GM18508 (cell line): Measurements from ENCODE around the gene ALPP.
"Not testable (repeated sequence)": the region's sequence is repeated elsewhere in the genome, so short reads cannot be mapped to it uniquely, and the experiment has no call there.

Experiments used
- ATAC-seq: cut with Tn5 transposase; IDR thresholded peaks from one replicate; pipeline ENCODE4 v1.9.1; 2021; ENCODE audit warnings: moderate number of reproducible peaks; ENCODE audit not compliant: insufficient read depth, unreplicated experiment

Gene ALPP

DNA sequence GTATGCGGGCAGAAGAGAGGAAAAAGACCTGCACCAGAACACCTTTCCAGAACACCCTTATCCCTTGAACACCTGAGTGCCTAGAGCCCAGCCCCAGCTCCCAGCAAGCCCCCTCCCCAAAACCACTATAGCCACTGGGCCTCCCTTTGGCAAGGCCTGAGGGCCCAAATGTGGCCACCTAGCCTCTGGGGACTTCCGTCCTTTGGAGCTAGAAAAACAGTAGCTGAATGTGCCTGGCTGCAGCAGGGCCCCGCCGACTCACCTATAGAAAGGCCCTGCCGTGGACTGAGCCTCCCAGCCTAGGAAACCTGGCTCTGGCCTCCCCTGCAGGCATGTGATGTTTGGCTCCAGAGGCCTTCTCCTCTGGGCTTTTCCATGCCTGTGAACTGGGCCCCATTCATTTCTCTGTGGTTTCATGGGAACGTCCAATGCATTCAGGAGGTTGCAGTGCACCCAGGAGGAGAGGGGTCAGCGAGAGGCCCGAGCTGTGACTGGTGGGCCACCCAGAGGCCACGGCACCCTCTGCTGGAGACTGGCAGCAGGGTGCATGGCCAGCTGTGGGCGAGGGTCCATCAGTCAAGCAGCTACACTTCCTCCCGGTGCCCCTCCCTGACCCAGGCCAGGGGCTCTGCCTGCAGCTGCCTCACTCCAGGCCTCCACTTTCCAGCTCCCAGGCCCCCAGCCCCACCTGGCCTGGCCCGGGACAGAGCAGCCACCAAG, 15.3 kb upstream of the ALPP start:
- not testable (repeated sequence) for ATAC-seq

DNA sequence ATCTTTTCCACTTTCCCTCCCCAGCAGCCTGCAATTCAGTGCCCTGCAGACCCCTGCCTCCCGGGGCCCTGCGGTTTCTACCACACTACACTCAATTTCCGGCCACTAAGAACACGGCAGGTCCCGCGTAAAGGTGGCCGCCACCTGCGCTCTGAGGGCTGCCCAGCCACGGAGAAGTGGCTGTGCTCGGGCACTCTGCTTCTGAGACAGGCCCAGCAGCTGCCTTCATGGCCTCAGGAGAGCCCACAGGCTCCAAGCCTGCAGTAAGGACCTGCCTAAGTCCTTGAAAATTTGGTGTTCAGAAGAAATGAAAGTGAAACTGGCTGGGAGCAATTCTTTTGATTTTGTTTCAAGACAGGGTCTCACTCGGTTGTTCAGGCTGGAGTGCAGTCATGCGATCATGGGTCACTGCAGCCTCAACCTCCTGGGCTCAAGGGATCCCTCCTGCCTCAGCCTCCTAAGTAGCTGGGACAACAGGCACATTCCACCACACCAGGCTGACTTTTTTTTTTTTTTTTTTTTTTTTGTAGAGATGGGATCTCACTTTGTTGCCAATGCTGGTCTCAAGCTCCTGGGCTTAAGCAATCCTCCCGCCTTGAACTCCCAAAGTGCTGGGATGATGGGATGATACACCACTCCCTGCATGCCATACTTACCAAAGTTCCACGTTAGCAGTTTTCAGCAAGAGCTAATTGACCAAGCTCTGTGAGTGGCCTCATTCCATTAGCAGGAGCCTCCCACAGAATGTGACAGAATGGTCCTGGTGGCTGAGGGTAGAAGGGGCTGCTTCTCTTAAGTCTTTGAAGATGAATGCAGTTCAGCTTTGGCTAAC, 14.6 kb upstream of the ALPP start:
- no peak for ATAC-seq

DNA sequence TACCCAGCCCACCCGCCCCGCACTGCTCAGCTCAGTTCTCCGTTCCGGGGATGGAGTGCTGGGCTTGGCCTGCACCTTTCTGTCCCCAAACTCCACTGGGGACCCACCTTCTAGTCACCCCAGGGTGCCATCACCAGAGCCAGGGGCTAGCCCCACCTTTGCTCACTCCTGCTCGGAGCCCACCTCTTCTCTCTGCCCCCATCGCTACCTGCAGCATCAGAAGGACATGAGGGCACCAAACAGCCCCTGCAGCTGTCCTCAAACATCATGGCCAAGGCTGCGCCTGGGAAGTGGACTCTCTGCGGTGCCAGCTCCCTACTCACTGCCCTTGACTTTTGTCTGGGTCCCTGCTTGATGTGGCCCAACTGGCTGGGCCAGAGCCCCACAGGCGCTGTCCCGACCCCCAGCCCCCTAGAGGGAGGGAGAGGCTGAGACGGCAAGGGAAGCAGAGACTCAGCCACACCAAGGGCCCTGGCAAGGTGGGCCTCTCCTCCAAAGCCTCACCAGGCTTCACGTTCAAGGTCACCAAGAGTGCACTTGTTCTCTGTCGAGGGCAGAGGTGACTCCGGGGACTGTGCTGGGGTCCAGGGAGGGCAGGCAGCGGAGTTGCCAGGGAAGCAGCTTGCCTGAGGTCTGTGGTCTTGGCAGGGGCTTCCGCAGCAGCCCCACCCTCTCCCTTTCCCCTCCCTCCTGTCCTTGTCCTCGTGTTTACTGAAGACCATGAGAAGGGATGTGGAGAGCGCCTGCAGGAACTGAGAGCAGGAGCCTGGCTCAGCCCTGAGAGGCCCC, 13.6 kb upstream of the ALPP start:
- not testable (repeated sequence) for ATAC-seq

DNA sequence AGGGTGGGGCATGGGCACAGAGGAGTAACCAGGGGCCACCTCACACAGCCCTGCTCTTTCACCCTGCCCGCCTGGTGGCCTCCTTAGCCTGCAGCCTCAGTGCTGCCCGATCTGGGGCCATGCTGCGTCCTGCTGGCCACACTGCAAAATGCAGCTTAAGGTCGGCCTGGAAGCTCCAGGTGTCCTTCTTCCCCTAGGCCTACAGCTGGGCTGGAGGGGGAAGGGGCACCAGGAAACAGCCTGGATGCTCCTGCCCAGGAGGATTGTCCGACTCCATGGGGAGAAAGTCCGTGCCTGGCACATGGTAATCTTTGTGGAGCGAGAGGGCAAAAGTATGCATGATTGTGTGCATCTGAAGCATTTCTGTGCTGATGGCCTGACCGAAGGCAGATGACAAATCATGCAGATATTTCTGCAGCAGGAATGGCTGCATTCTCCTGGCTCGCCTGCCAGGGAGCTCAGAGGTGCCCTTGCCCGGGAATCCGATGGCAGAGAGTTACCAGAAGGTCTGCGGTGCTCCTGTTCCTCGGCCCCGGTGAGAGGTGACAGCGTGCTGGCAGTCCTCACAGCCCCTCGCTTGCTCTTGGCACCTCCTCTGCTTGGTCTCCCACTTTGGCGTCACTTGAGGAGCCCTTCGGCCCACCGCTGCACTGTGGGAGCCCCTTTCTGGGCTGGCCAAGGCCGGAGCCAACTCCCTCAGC, 12.8 kb upstream of the ALPP start:
- ATAC-seq: no peak

DNA sequence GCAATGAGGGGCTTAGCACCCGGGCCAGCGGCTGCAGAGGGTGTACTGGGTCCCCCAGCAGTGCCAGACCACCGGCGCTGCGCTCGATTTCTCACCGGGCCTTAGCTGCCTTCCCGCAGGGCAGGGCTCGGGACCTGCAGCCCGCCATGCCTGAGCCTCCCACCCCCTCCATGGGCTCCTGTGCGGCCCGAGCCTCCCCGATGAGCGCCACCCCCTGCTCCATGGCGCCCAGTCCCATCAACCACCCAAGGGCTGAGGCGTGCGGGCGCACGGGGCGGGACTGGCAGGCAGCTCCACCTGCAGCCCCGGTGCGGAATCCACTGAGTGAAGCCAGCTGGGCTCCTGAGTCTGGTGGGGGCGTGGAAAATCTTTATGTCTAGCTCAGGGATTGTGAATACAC, 12.1 kb upstream of the ALPP start:
- not testable (repeated sequence) for ATAC-seq

DNA sequence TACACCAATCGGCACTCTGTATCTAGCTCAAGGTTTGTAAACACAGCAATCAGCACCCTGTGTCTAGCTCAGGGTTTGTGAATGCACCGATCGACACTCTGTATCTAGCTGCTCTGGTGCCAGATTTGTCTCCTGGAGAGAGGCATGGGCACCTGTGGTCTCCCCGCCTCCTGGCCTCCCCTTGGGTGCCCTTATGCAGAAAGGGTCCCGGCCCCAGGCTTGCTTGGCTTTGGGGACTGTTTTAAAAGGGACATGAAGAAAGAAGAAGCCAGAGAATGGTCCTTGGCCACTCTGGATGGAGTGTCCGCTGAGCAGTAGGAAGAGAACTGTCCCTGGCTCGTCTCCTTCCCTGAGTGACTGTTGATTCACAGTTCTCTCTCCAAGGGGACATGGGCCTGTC, 11.5 kb upstream of the ALPP start:
- ATAC-seq: no peak

DNA sequence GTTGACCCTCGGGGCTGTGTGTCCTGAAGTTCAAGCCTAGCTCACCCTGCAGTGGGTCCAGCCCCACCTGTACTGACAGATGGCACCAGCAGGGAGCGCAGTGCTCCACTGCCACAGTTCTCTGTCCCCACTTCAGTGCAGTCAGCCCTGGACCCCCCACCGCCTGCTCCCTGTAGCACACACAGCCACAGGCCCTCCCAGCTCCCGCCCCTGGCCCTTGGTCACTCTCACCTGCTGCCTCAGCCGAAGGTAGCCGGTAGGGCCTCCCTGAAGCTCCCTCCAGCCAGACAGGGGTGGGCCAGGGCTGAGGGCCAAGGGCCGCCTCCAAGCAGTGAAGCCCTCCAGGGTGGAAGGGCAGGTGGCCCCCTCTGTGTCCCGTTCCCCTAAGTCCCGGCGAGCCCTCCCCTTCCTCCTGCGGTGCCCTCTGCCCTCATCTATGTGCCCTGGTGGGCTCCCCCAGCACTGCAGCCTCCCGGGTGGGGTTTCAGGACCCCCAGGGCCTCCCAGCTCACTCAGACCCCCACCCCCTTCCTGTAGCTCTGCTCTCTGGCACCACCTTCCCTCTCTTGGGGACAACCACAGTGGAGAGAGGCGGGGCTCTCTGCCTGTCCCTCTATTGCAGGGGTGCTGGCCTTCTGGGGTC, 10.8 kb upstream of the ALPP start:
- no peak for ATAC-seq

DNA sequence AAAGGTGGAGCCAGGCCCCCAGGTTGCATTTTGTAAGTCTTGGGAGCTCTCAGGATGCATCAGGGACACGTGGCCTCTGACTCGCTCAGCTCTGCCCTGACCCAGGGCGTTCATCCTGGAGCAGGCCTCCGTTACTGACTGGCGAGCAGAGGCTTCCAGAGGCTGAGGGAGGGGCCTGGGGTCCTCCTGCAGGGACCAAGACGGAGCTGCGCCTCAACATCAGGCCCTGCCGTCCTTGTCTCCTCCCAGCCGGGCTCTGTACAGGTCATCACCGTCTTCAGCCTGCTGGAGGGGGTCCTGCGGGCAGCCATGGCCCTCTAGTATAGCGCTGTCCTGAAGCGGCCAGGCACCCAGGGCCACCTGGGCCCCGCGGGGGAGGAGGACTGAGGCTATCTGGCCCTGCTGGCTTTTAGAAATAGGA, 10.2 kb upstream of the ALPP start:
- no peak for ATAC-seq

DNA sequence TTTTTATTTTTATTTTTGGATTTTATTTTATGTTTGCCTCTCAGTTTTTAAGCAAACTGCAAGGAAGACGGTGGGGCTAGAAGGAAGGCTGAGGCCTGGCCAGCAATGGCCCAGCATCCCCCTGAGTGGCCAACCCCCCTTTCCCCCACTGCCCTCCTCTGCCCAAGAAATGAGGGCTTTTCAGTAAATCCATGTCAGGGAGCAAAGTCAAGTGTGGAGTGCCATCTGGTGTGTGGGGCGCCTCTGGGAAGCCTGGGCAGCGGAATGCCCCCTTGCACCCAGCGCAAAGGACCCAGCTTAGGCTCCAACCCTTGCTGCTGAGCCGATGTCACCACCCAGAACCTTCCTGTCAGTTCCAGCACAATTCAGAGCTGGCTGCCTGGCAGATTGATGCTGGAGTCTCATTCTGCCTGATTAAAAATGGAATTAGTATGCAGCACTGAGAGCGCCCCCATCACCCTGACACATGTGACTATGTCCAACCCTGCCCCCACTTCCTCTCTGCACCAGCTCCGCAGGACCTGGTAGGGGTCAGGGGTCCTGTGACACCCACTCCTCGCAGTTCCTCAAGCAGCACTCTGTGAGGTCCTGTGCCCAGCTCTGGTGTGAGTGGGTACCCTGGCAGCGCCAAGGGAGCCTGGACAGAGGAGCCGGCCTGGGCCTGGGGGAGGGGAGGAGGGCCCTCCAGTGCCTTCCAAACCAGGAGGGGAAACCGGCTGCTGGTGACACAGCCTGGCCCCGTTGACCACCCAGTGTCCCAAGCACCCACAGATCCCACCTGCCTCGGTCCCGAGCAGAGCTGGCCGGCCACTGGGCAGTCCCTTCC, 9.2 kb upstream of the ALPP start:
- no peak for ATAC-seq

DNA sequence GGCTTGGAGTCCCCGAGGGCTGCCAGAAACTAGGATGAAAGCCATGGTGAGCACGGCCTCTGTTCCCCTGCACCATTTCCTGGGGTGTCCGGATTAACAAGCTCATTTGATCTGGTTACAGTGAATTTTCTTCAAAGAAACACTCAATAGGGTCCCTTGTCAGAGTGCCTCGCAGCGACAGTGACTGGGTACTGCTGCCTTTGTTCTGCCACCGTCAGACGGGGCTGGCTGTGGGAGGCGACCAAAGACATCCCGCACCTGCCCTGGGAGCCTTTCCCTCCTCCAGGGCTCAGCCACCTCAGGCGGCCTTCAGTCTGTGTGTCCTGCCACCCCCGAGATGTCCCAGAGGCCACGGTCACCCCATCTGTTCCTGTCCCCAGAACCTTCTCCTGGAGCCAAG, 8.5 kb upstream of the ALPP start:
- ATAC-seq: not testable (repeated sequence)

DNA sequence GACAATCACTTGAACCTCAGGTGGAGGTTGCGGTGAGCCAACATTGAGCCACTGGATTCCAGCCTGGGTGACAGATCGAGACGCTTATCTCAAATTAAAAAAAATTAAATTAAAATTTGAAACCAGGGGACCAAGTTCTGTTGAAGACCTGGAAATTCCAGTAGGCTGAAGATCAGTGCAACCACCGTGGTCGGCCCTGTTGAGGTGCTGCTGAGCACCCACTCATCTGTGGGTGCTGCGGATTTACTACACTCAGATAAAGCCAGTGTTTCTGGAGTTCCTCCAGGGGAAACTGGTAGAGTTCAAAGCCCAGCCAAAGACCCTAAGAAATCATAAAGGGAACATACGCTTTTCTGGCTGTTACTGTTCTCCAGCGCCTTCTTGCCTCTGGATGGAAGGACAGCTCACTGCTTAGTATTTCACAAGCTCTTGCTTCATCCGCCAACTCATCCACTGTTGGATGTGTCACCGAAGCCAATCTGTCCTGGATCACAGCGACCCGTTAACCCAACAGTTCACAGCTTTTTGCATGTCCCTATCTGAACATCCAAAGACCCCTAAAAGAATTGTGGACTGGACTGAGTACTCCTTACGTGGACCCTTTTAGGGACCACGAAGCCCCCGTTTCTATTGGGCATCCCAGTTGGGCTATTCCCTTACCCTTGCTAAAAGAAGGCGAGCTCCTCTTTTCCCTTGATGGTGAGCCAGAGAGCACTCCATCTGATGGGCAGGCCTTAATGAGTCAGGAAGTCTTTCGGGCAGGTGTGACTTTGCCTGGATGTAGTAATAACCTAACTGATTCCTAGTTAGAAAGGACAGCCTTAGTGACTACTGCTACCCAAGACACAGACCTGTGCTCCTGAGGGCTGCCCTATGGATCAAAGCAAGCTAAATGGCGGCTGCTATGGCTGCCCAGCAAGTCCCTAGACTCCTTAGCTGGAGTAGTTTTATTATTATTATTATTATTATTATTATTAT, 6.0 kb upstream of the ALPP start:
- no peak for ATAC-seq

DNA sequence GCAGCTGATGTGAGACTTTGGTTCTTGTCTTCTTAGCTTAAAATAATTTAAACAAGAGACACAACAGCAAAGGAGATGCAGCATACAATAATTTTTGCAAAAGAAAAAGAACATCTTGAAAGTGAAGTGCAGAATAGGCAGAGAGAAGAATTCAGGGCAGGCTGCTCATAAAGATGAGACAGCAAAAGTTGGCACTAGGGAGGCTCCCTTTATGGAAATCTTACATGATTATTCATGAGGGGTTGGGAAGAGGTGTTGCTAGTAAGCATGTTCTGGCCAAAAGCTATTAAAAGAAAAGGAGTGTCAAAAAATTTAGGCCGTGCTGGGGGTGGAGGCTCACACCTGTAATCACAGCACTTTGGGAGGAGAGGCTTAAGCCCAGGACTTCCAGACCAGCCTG, 4.2 kb upstream of the ALPP start:
- no peak for ATAC-seq

DNA sequence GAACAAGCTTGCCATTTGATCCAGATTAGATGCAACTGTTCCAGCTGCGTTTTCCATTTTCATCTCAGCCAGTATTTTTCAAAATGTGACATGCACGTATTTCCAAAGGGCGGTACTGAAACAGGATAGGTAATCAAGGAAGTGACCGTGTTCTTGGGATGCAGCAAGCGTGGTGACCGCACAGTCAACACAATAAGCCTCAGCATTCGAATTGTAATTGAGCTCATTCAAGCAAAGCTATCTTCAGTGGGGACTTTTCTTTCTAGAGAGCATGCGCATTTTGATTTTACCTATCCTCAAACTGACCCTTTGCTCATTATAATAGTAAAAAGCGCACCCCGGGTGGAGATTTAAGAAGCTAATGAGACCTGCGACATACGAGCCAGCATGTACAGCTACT, 3.4 kb upstream of the ALPP start:
- no peak for ATAC-seq

DNA sequence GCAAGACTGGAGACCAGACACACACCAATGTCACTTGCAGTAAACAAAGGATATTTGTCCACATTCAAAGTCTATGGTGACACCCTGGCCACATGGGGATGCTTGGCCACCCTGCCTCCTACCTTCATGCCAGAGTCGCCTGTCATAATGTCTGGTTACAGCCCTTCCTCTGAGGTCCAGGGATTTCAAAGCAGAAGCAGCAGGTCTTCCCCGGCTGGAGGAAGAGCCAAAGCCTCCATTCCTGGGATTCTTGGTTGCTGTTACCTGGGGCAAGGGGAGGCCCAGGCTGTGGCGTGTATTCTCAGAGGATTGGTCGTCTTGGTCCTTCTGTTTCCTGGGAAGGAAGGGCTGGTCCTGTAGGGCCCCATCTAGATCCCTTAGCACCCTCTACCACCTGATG, 2.3 kb upstream of the ALPP start:
- no peak for ATAC-seq

DNA sequence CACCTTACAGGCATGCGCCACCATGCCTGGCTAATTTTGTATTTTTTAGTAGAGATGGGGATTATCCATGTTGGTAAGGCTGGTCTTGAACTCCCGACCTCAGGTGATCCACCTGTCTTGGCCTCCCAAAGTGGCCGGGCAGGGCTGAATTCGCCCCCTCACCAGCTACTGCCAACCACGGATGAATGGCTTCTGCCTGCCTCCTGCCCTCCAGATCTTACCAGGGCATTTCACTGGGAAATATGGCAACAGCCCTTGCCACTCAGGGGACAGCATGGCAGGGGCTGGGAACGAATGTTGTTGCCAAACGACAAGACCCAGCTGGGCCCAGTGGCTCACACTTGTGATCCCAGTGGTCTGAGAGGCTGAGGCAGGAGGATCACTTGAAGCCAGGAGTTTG, 1.8 kb upstream of the ALPP start:
- no peak for ATAC-seq

DNA sequence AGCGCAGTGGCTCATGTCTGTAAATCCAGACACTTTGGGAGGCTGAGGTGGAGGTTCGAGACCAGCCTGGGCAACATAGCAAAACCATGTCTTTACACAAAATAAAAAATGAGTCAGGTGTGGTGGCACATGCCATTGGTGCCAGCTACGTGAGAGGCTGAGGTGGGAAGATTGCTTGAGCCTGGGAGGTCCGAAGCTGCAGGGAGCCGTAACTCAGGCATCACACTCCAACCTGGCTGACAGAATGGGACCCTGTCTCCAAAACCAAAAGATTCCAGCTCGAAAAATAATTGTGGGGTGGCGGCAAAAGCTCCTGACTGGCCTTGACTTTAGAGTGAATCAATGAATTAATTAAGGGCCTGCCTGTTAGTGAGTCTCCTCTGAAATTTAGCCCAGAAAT, 1.2 kb upstream of the ALPP start:
- ATAC-seq: no peak

DNA sequence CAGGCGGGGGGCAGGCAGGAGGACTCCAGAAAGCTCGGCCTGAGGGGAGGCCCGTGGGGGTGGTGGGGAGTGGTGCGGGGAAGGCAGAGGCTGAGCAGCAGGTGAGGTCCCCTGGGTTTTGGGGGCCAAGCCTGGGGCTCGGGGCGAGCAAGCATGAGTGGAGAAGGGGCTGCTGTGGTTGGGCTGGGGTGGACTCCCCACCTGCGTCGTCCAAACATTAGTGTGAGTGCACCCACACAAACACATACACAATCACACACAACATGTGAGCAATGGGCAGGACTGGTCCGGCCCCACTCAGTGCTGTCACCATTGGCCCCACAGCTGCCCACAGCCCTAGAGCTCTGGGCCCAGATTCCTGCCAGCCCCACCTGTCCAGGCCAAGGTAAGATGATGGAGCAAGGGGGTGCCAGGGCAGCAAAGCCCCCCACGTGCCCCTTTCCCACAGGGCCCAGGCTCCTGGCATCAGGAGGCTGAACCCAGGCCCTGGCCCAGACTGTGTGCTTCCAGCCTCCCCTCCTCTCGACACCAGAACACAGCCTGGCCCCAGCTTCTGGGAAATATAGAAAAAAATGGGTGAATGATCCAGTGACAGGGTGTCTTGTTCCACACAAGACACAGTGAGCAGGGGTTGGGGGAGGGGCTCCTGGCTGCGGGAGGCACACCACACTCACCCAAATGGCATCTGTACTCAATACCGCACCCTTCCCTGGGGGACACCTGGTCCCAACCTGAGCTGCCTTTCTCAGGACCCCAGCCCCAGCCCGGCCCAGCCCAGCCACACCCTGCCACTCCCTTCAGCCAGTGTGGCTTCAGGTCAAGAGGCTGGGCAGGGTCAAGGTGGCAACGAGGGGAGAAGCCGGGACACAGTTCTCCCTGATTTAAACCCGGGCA, 463 bp upstream of the ALPP start:
- no peak for ATAC-seq
